ENCODE data around the gene PACSIN3.

PACSIN3 gene

GRCh38 chr11:47165253-47165840 is 20.9 kb downstream of the PACSIN3 start:
- no peak for TF ChIP-seq CTCF (IDR thresholded peaks at IDR 0.05; ENCODE audit: low read depth, low read length, missing control alignments)
- no peak for DNase-seq (ENCODE audit: low read depth)
- no peak overlapping the region for H3K4me3 ChIP-seq (ENCODE audit: low read depth, low read length)
- in situ Hi-C loops (cut with HindIII; ENCODE audit: low sequenced_read_pairs) = no loop called here

GRCh38 chr11:47164321-47164720 is 21.9 kb downstream of the PACSIN3 start:
- no peak for TF ChIP-seq CTCF (IDR thresholded peaks at IDR 0.05; ENCODE audit: low read depth, low read length, missing control alignments)
- H3K4me3 ChIP-seq (ENCODE audit: low read depth, low read length) = no peak overlapping the region
- in situ Hi-C loops (cut with HindIII; ENCODE audit: low sequenced_read_pairs) = no loop called here
- no peak for DNase-seq (ENCODE audit: low read depth)

GRCh38 chr11:47163898-47164297 is 22.3 kb downstream of the PACSIN3 start:
- TF ChIP-seq CTCF (IDR thresholded peaks at IDR 0.05; ENCODE audit: low read depth, low read length, missing control alignments) = no peak
- in situ Hi-C loops (cut with HindIII; ENCODE audit: low sequenced_read_pairs) = no loop called here
- H3K4me3 ChIP-seq (ENCODE audit: low read depth, low read length) = no peak overlapping the region
- no peak for DNase-seq (ENCODE audit: low read depth)

- DNase-seq (ENCODE audit: low read depth) = no peak
- in situ Hi-C loops (cut with HindIII; ENCODE audit: low sequenced_read_pairs) = no loop called here
- no peak overlapping the region for H3K4me3 ChIP-seq (ENCODE audit: low read depth, low read length)
- no peak for TF ChIP-seq CTCF (IDR thresholded peaks at IDR 0.05; ENCODE audit: low read depth, low read length, missing control alignments)
These were observed 23.0 kb downstream of the PACSIN3 start for GRCh38 chr11:47163193-47163592.

- TF ChIP-seq CTCF (IDR thresholded peaks at IDR 0.05; ENCODE audit: low read depth, low read length, missing control alignments) = no peak
- DNase-seq (ENCODE audit: low read depth) = no peak
- in situ Hi-C loops (cut with HindIII; ENCODE audit: low sequenced_read_pairs) = no loop called here
- no peak overlapping the region for H3K4me3 ChIP-seq (ENCODE audit: low read depth, low read length)
These were observed 23.8 kb downstream of the PACSIN3 start for GRCh38 chr11:47162426-47162825.

GRCh38 chr11:47161890-47162289 is 24.3 kb downstream of the PACSIN3 start:
- H3K4me3 ChIP-seq (ENCODE audit: low read depth, low read length) = no peak overlapping the region
- in situ Hi-C loops (cut with HindIII; ENCODE audit: low sequenced_read_pairs) = no loop called here
- DNase-seq (ENCODE audit: low read depth) = no peak
- TF ChIP-seq CTCF (IDR thresholded peaks at IDR 0.05; ENCODE audit: low read depth, low read length, missing control alignments) = no peak
